Gastroesophageal sphincter (tissue), 3 donors: ENCODE measurements around the gene SLC39A3.

ENCODE experiments used
- CTCF ChIP-seq, 4 experiments: fragments of 200-600 bp in 2 of 4; fragments of 450-650 bp in 2 of 4; sonication (generic) in 1 of 4; IDR thresholded peaks; one replicate each; pipeline ENCODE4 v1.5.1; 2017 to 2019; ENCODE audit warnings: antibody characterized with exemption in 4 of 4, mild to moderate bottlenecking in 2 of 4, moderate library complexity in 2 of 4
- EP300 ChIP-seq: sonication (generic); formaldehyde crosslinking; IDR thresholded peaks from one replicate; pipeline ENCODE4 v1.6.1; 2017; ENCODE audit warnings: antibody characterized with exemption, mild to moderate bottlenecking
- POLR2A ChIP-seq, 2 donors: fragments of 450-650 bp; IDR thresholded peaks; one replicate each; pipeline ENCODE4 v1.6.1; 2017; ENCODE audit warnings: antibody characterized with exemption in 2 of 2, mild to moderate bottlenecking in 2 of 2, moderate library complexity in 1 of 2

GRCh38 chr19:2729943-2730818 is 9.6 kb downstream of the SLC39A3 start:
- TF ChIP-seq CTCF (IDR thresholded peaks at IDR 0.05) (no peak), POLR2A (IDR thresholded peaks at IDR 0.05) (no peak), EP300 (no peak)
